A549 (cell line): ENCODE results near the gene ADGRG3. TPM values are rescaled to one million over a fixed set of nuclear protein-coding genes. Genes with fewer than 3 reads are reported as not detected.

Source experiments
- ATAC-seq, 2 experiments: fragments of 200-7000 bp in 1 of 2; fragments of >200 bp in 1 of 2; cut with Nextera tagmentation in 1 of 2; cut with Tn5 transposase in 1 of 2; 3 replicates each; pipeline versions ENCODE4 v1.8.0 to v1.9.1; 2018 to 2020; ENCODE audit warnings: mild to moderate bottlenecking in 1 of 2, moderate library complexity in 1 of 2
- CTCF ChIA-PET: fragments of 300-600 bp; sonication (Branson Sonifier 250); formaldehyde crosslinking; extraction: SDS; loops from one replicate; lab custom pipeline; 2021; ENCODE audit warnings: antibody characterized with exemption, inconsistent platforms; lab: Yijun Ruan, JAX
- POLR2A ChIA-PET: fragments of 350-600 bp; formaldehyde crosslinking; extraction: SDS; loops from one replicate; lab custom pipeline; 2021; ENCODE audit warnings: antibody characterized with exemption, inconsistent platforms; lab: Yijun Ruan, JAX
- DNase-seq, 2 experiments: peaks; one replicate each; pipeline versions ENCODE4 v3.0.0 to v3.0.0-alpha.2; 2011 to 2016; ENCODE audit warnings: low read depth in 1 of 2, low spot score in 1 of 2
- FAIRE-seq: peaks from 2 replicates; lab custom pipeline; 2011; peaks lifted over from hg19 to GRCh38; lab: Jason Lieb, UNC
- H3K27ac ChIP-seq, 2 experiments: fragments of >200 bp; sonication (Bioruptor Twin); formaldehyde crosslinking; 3 replicates each; pipeline ENCODE4 v1.5.1; 2016 to 2017
- H3K4me1 ChIP-seq: fragments of >200 bp; sonication (Bioruptor Twin); formaldehyde crosslinking; 3 replicates; pipeline ENCODE4 v1.6.1; 2016
- H3K4me2 ChIP-seq: fragments of >200 bp; sonication (Bioruptor Twin); formaldehyde crosslinking; 3 replicates; pipeline ENCODE4 v1.6.1; 2016
- H3K4me3 ChIP-seq: fragments of >200 bp; sonication (Bioruptor Twin); formaldehyde crosslinking; 3 replicates; pipeline ENCODE4 v1.5.1; 2016
- H3K9me3 ChIP-seq: fragments of >200 bp; sonication (Bioruptor Twin); formaldehyde crosslinking; 3 replicates; pipeline ENCODE4 v1.6.1; 2016
- ATOH8 ChIP-seq: fragments of 250-450 bp; sonication (Bioruptor Pico); IDR thresholded peaks from 2 replicates; pipeline ENCODE4 v1.5.0; 2020; ENCODE audit warnings: low read depth, mild to moderate bottlenecking, moderate library complexity
- BCL3 ChIP-seq: fragments of >200 bp; sonication (Bioruptor Twin); formaldehyde crosslinking; IDR thresholded peaks from 3 replicates; pipeline ENCODE4 v1.6.1; 2016
- CBX2 ChIP-seq: fragments of 200-600 bp; sonication (generic); IDR thresholded peaks from 2 replicates; pipeline ENCODE4 v1.6.1; 2016; ENCODE audit warnings: low read depth, mild to moderate bottlenecking, borderline replicate concordance
- CTCF ChIP-seq: fragments of >200 bp; sonication (Bioruptor Twin); formaldehyde crosslinking; IDR thresholded peaks from 3 replicates; pipeline ENCODE4 v1.5.1; 2016
- E2F6 ChIP-seq: IDR thresholded peaks from 2 replicates; pipeline ENCODE4 v1.6.1; 2012; ENCODE audit warnings: low read depth, borderline replicate concordance
- ESRRA ChIP-seq: fragments of 150-350 bp; IDR thresholded peaks from 2 replicates; pipeline ENCODE4 v1.6.1; 2014; ENCODE audit warnings: mild to moderate bottlenecking, low read length, borderline replicate concordance
- FOSL2 ChIP-seq, 2 experiments: fragments of 450-650 bp in 1 of 2; fragments of >200 bp in 1 of 2; sonication (Bioruptor Twin) in 1 of 2; formaldehyde crosslinking; IDR thresholded peaks; 2 replicates each; pipeline versions ENCODE4 v1.5.0 to v1.6.1; 2016 to 2020; ENCODE audit warnings: mild to moderate bottlenecking in 1 of 2, moderate library complexity in 1 of 2
- GATA3 ChIP-seq: IDR thresholded peaks from 2 replicates; pipeline ENCODE4 v1.6.1; 2012; ENCODE audit warnings: borderline replicate concordance
- HDAC2 ChIP-seq: fragments of 200-600 bp; sonication (generic); IDR thresholded peaks from 2 replicates; pipeline ENCODE4 v1.6.1; 2016
- HES2 ChIP-seq: fragments of >200 bp; sonication (Bioruptor Twin); formaldehyde crosslinking; IDR thresholded peaks from 2 replicates; pipeline ENCODE4 v1.6.1; 2016
- HOXB13 ChIP-seq: fragments of 250-450 bp; sonication (Bioruptor Pico); IDR thresholded peaks from 2 replicates; pipeline ENCODE4 v1.5.0; 2020; ENCODE audit warnings: low read depth, mild to moderate bottlenecking, moderate library complexity
- JUN ChIP-seq, 2 experiments: fragments of >200 bp; sonication (Bioruptor Twin); formaldehyde crosslinking; IDR thresholded peaks; 2 replicates in 1 of 2; 3 replicates in 1 of 2; pipeline ENCODE4 v1.6.1; 2016 to 2017
- JUNB ChIP-seq: fragments of >200 bp; sonication (Bioruptor Twin); formaldehyde crosslinking; IDR thresholded peaks from 2 replicates; pipeline ENCODE4 v1.6.1; 2016
- KDM5A ChIP-seq: fragments of 200-600 bp; sonication (generic); IDR thresholded peaks from 2 replicates; pipeline ENCODE4 v1.6.1; 2016; ENCODE audit warnings: antibody characterized with exemption, mild to moderate bottlenecking
- MYC ChIP-seq: IDR thresholded peaks from 2 replicates; pipeline ENCODE4 v1.6.1; 2012; ENCODE audit warnings: mild to moderate bottlenecking, inconsistent platforms, low read length, improper control_type of control experiment, borderline replicate concordance
- NR3C1 ChIP-seq: fragments of >200 bp; sonication (Bioruptor Twin); formaldehyde crosslinking; IDR thresholded peaks from 3 replicates; pipeline ENCODE4 v1.6.1; 2017
- PHF8 ChIP-seq: fragments of 200-600 bp; sonication (generic); IDR thresholded peaks from 2 replicates; pipeline ENCODE4 v1.6.1; 2016; ENCODE audit warnings: low read depth, mild to moderate bottlenecking, antibody characterized with exemption, moderate library complexity, borderline replicate concordance
- POLR2A ChIP-seq: IDR thresholded peaks from 2 replicates; pipeline ENCODE4 v1.6.1; 2012; ENCODE audit warnings: mild to moderate bottlenecking, low read length
- RAD21 ChIP-seq, 2 experiments: fragments of >200 bp in 1 of 2; sonication (Bioruptor Twin) in 1 of 2; formaldehyde crosslinking in 1 of 2; IDR thresholded peaks in 1 of 2; conservative IDR thresholded peaks in 1 of 2; 2 replicates in 1 of 2; 3 replicates in 1 of 2; pipeline ENCODE4 v1.6.1; 2012 to 2018; ENCODE audit warnings: inconsistent platforms in 1 of 2
- RARB ChIP-seq: fragments of 250-450 bp; sonication (Bioruptor Pico); IDR thresholded peaks from 2 replicates; pipeline ENCODE4 v1.8.0; 2021; ENCODE audit warnings: mild to moderate bottlenecking, moderate library complexity
- REST ChIP-seq: fragments of 200-600 bp; sonication (generic); IDR thresholded peaks from 2 replicates; pipeline ENCODE4 v1.6.1; 2016; ENCODE audit warnings: antibody characterized with exemption, mild to moderate bottlenecking, moderate library complexity
- SMC3 ChIP-seq: fragments of >200 bp; sonication (Bioruptor Twin); formaldehyde crosslinking; IDR thresholded peaks from 3 replicates; pipeline ENCODE4 v1.6.1; 2018; ENCODE audit warnings: inconsistent platforms
- TFCP2L1 ChIP-seq: fragments of 250-450 bp; sonication (Bioruptor Pico); IDR thresholded peaks from 2 replicates; pipeline ENCODE4 v1.5.0; 2021; ENCODE audit warnings: mild to moderate bottlenecking
- WGBS: methylation state at CpG from one replicate; pipeline ENCODE4 v1.1.6; 2017; ENCODE audit errors: missing lambda C conversion rate; 5-methylcytosine and 5-hydroxymethylcytosine counted together
- polyA plus RNA-seq, 4 experiments: library from polyadenylated mRNA; depleted of rRNA in 3 of 4; stranded (reverse); fragments of >200 nt; fragmentation: RNase III in 1 of 4; extraction: RNeasy Plus Mini Kit Qiagen cat#74134 plus additional on column Dnase treatment in 1 of 4; gene quantifications; 2 replicates in 3 of 4; 3 replicates in 1 of 4; pipeline ENCODE4 v1.2.3, GENCODE V29; 2011 to 2017

ADGRG3 gene
- polyA plus RNA-seq, 2 of the 4 experiments (the other 2 are of a cell fraction) = 0.25 to 0.45 TPM

- H3K4me1 ChIP-seq = peaks cover 13% of the 10 kb centered on the region
- ChIA-PET CTCF (interaction anchor here (0.9 to 4.4 kb wide), 4 partner anchors 17 to 125 kb away, joined by 4 to 19 read pairs (median 6); no protein-coding TSS in a partner anchor), POLR2A (no interaction called here)
- WGBS = 84% methylated on average over 18 of the region's 23 CpGs
- TF ChIP-seq HDAC2 (no peak), CBX2 (no peak), GATA3 (no peak), PHF8 (no peak), E2F6 (no peak), FOSL2 (IDR thresholded peaks at IDR 0.05) (no peak), FOSL2 (CRISPR knock-in tag; IDR thresholded peaks at IDR 0.05) (no peak), CTCF (no peak), TFCP2L1 (CRISPR knock-in tag) (no peak), REST (no peak), NR3C1 (no peak), ESRRA (no peak), BCL3 (no peak), RAD21 (conservative IDR thresholded peaks at IDR 0.05 in 1 of 2, IDR thresholded peaks at IDR 0.05 in 1 of 2) (no peak), SMC3 (no peak), KDM5A (no peak)
- H3K9me3 ChIP-seq = no peaks in the 10 kb centered on the region
- H3K27ac ChIP-seq = no peak overlapping the region
- H3K4me3 ChIP-seq = no peak overlapping the region
- DNase-seq = no peak
- no peak for ATAC-seq
- H3K4me2 ChIP-seq = no peak overlapping the region
- FAIRE-seq = no peak
Observed at GRCh38 chr16:57701759-57702371, 33.8 kb downstream of the ADGRG3 start.

GRCh38 chr16:57703416-57704010, 35.4 kb downstream of the ADGRG3 start:
- Histone ChIP-seq H3K4me1 (peaks cover 13% of the 10 kb centered on the region), H3K4me2 (peak overlapping the region; percentile 66), H3K4me3 (no peak overlapping the region), H3K9me3 (no peaks in the 10 kb centered on the region), H3K27ac (peak overlapping the region in 1 of 2 experiments; percentile 48; a peak in 3 of 6 replicates)
- WGBS = 69% methylated on average over 11 of the region's 11 CpGs
- ATAC-seq (no peak), FAIRE-seq (no peak), DNase-seq (no peak)
- ChIA-PET POLR2A (no interaction called here), CTCF (interaction anchor here (1.1 to 1.7 kb wide), 3 partner anchors 18 to 55 kb away, joined by 3 to 6 read pairs (median 4); no protein-coding TSS in a partner anchor)
- TF ChIP-seq JUN (IDR thresholded peaks at IDR 0.05) (no peak), GATA3 (no peak), CTCF (no peak), NR3C1 (no peak), ATOH8 (CRISPR knock-in tag) (no peak), MYC (no peak), JUNB (no peak), HOXB13 (CRISPR knock-in tag) (no peak), BCL3 (no peak), RARB (no peak), HDAC2 (no peak), POLR2A (no peak), HES2 (no peak)
